Ishikawa (cell line): ENCODE data around the gene WNK2.

Source experiments
- CEBPB ChIP-seq: IDR thresholded peaks from 2 replicates; pipeline ENCODE4 v1.6.1; 2012
- CREB1 ChIP-seq: IDR thresholded peaks from 2 replicates; pipeline ENCODE4 v1.6.1; 2012; ENCODE audit warnings: low read depth
- EGR1 ChIP-seq: IDR thresholded peaks from 2 replicates; pipeline ENCODE4 v1.6.1; 2012
- EP300 ChIP-seq: IDR thresholded peaks from 2 replicates; pipeline ENCODE4 v1.6.1; 2012; ENCODE audit warnings: borderline replicate concordance
- FOXM1 ChIP-seq: IDR thresholded peaks from 2 replicates; pipeline ENCODE4 v1.6.1; 2012; ENCODE audit warnings: low read depth, borderline replicate concordance
- MAX ChIP-seq: IDR thresholded peaks from 2 replicates; pipeline ENCODE4 v1.6.1; 2012
- NFIC ChIP-seq: IDR thresholded peaks from 2 replicates; pipeline ENCODE4 v1.6.1; 2012
- RAD21 ChIP-seq: IDR thresholded peaks from 2 replicates; pipeline ENCODE4 v1.6.1; 2012; ENCODE audit warnings: low read depth
- REST ChIP-seq: IDR thresholded peaks from 2 replicates; pipeline ENCODE4 v1.6.1; 2012; ENCODE audit warnings: low read depth, mild to moderate bottlenecking
- TAF1 ChIP-seq: IDR thresholded peaks from 2 replicates; pipeline ENCODE4 v1.6.1; 2012; ENCODE audit warnings: low read depth, mild to moderate bottlenecking
- TCF12 ChIP-seq: IDR thresholded peaks from 2 replicates; pipeline ENCODE4 v1.6.1; 2012; ENCODE audit warnings: low read depth
- TEAD4 ChIP-seq: IDR thresholded peaks from 2 replicates; pipeline ENCODE4 v1.6.1; 2012
- YY1 ChIP-seq: IDR thresholded peaks from 2 replicates; pipeline ENCODE4 v1.6.1; 2012; ENCODE audit warnings: low read depth
- ZBTB7A ChIP-seq: IDR thresholded peaks from 2 replicates; pipeline ENCODE4 v1.6.1; 2012; ENCODE audit warnings: low read depth

GRCh38 chr9:93164085-93164484 lies 19.9 kb upstream of the WNK2 start:
- TF ChIP-seq RAD21 (peak; percentile 25; the same call in 1 of the 2 replicates), TCF12 (no peak), TAF1 (no peak), EP300 (no peak), FOXM1 (no peak), EGR1 (no peak), REST (no peak), CEBPB (no peak), MAX (no peak), CREB1 (no peak), NFIC (no peak), YY1 (no peak), ZBTB7A (no peak), TEAD4 (no peak)
